ENCODE data around the gene SHISA8.

DNA sequence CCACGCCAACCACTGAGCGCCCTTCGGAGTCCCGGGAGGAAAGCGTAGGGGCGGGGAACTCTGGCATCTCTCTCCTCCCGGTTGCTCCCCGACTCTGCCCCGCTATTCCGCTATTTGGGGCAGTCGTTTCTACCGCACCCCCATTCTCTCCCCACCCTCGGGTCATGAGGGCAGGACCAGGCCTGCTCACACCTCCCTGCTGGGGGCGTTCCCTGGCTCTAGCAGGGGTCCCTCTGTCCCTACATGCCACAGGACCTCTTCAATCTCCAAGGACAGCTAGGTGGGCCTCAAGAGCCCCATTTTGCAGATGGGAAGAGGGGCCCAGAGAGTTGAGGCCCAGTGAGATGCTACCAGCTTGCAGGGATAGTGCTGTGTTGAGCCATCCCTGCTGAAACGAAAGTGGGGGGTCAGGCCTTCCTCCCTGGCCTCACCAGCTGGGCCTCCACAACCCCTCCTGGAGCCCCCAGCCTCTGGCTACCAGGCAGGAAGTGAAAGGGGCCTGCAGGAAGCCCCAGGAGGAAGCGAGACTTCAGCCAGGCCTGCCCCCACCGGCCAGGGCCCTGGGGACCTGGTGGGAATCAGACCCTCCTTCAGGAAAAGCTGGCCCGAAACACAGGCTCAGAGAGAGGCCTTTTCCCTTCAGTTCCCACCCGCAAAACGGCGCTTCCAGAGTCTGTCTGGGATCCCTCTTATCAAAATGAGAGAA, 5.5 kb upstream of the SHISA8 start:
- TF ChIP-seq ZNF274 (IDR thresholded peaks at IDR 0.05; ENCODE audit: low read depth, low read length) (no peak), YY1 (IDR thresholded peaks at IDR 0.05; ENCODE audit: insufficient read depth, insufficient read length) (no peak)
